ENCODE measurements around the gene CLCN6.

- TF ChIP-seq EZH2 (IDR thresholded peaks at IDR 0.05; ENCODE audit: borderline replicate concordance, insufficient read depth, low read length, poor library complexity, severe bottlenecking) (no peak), CTCF (IDR thresholded peaks at IDR 0.05; ENCODE audit: poor library complexity, severe bottlenecking) (no peak), POLR2AphosphoS5 (IDR thresholded peaks at IDR 0.05) (no peak), EP300 (conservative IDR thresholded peaks at IDR 0.05; ENCODE audit: poor library complexity, severe bottlenecking) (no peak), TAF1 (IDR thresholded peaks at IDR 0.05; ENCODE audit: low read depth) (no peak), RAD21 (conservative IDR thresholded peaks at IDR 0.05) (no peak), REST (IDR thresholded peaks at IDR 0.05; ENCODE audit: borderline replicate concordance) (no peak)
Observed at GRCh38 chr1:11891433-11892186, 85.6 kb downstream of the CLCN6 start.
